IMR-90 (cell line): ENCODE results near the gene BCDIN3D. TPM values are rescaled to one million over a fixed set of nuclear protein-coding genes. Genes with fewer than 3 reads are reported as not detected.

Experiments
- ATAC-seq: fragments of 200-7000 bp; cut with Tn5 transposase; 2 replicates; pipeline ENCODE4 v1.9.1; 2020; ENCODE audit warnings: low read depth, mild to moderate bottlenecking, moderate library complexity
- BruUV-seq: library from RNA; stranded (reverse); fragments of 400-500 nt; replicated peaks from 2 replicates; lab custom pipeline; 2021; lab: Mats Ljungman, UMichigan
- CTCF ChIA-PET: fragments of 300-600 bp; formaldehyde crosslinking; extraction: SDS; loops from one replicate; lab custom pipeline; 2021; ENCODE audit warnings: antibody characterized with exemption; lab: Yijun Ruan, JAX
- POLR2A ChIA-PET: fragments of 300-600 bp; sonication (Branson Sonifier 250); formaldehyde crosslinking; loops from one replicate; lab custom pipeline; 2022; ENCODE audit warnings: antibody characterized with exemption; ENCODE audit not compliant: unreplicated experiment; lab: Charles Lee
- DNase-seq: peaks from one replicate; pipeline ENCODE4 v3.0.0; 2013
- H2AFZ ChIP-seq: replicated peaks from 2 replicates; pipeline ENCODE3; 2013; ENCODE audit warnings: low read length, mild to moderate bottlenecking; ENCODE audit not compliant: poor library complexity
- H2AK5ac ChIP-seq: 2 replicates; pipeline ENCODE4 v1.6.1; 2013; ENCODE audit warnings: low read depth, low read length, inconsistent platforms
- H2AK9ac ChIP-seq: replicated peaks from 2 replicates; pipeline ENCODE3; 2013; ENCODE audit warnings: mild to moderate bottlenecking, low read depth, low read length, moderate library complexity; ENCODE audit not compliant: poor library complexity
- H2BK120ac ChIP-seq: 2 replicates; pipeline ENCODE4 v1.6.1; 2013; ENCODE audit warnings: low read depth, low read length, inconsistent platforms
- H2BK15ac ChIP-seq: 3 replicates; pipeline ENCODE4 v1.6.1; 2013; ENCODE audit warnings: low read depth, low read length, inconsistent platforms
- H2BK20ac ChIP-seq: 2 replicates; pipeline ENCODE4 v1.6.1; 2013; ENCODE audit warnings: low read depth, mild to moderate bottlenecking, inconsistent platforms, low read length, moderate library complexity
- H2BK5ac ChIP-seq: 2 replicates; pipeline ENCODE4 v1.6.1; 2013; ENCODE audit warnings: mild to moderate bottlenecking, low read depth, low read length, inconsistent platforms; ENCODE audit not compliant: poor library complexity, severe bottlenecking
- H3K14ac ChIP-seq: replicated peaks from 2 replicates; pipeline ENCODE4 v1.6.1; 2013; ENCODE audit warnings: low read depth, low read length, inconsistent platforms
- H3K18ac ChIP-seq: 2 replicates; pipeline ENCODE4 v1.6.1; 2013; ENCODE audit warnings: low read depth, low read length, control low read depth
- H3K23ac ChIP-seq: 2 replicates; pipeline ENCODE4 v1.6.1; 2013; ENCODE audit warnings: low read depth, low read length, inconsistent platforms
- H3K27ac ChIP-seq: 2 replicates; pipeline ENCODE4 v1.5.1; 2013; ENCODE audit warnings: mild to moderate bottlenecking, control low read depth, low read length; ENCODE audit not compliant: insufficient read depth
- H3K27me3 ChIP-seq: 2 replicates; pipeline ENCODE4 v1.6.1; 2013; ENCODE audit warnings: low read length; ENCODE audit not compliant: control insufficient read depth, insufficient read depth
- H3K36me3 ChIP-seq: 2 replicates; pipeline ENCODE4 v1.6.1; 2013; ENCODE audit warnings: low read length, mixed read lengths; ENCODE audit not compliant: control insufficient read depth, insufficient read depth
- H3K4ac ChIP-seq: 2 replicates; pipeline ENCODE4 v1.6.1; 2013; ENCODE audit warnings: low read depth, low read length, inconsistent platforms
- H3K4me1 ChIP-seq: 2 replicates; pipeline ENCODE4 v1.6.1; 2013; ENCODE audit warnings: low read length, mixed read lengths; ENCODE audit not compliant: control insufficient read depth, insufficient read depth
- H3K4me2 ChIP-seq: 2 replicates; pipeline ENCODE4 v1.6.1; 2013; ENCODE audit warnings: low read depth, mild to moderate bottlenecking, control low read depth, low read length, moderate library complexity
- H3K4me3 ChIP-seq: 2 replicates; pipeline ENCODE4 v1.5.1; 2013; ENCODE audit warnings: low read depth, mild to moderate bottlenecking, control low read depth, low read length, moderate library complexity; ENCODE audit not compliant: insufficient read depth
- H3K56ac ChIP-seq: 2 replicates; pipeline ENCODE4 v1.6.1; 2013; ENCODE audit warnings: low read length, inconsistent platforms; ENCODE audit not compliant: insufficient read depth; ENCODE audit errors: extremely low read depth
- H3K79me1 ChIP-seq, 2 experiments: 2 replicates each; pipeline ENCODE4 v1.6.1; 2013; ENCODE audit warnings: low read length in 2 of 2, inconsistent platforms in 1 of 2, low read depth in 1 of 2
- H3K9ac ChIP-seq: 2 replicates; pipeline ENCODE4 v1.6.1; 2013; ENCODE audit warnings: low read depth, low read length, control low read depth
- H3K9me1 ChIP-seq: 2 replicates; pipeline ENCODE4 v1.6.1; 2013; ENCODE audit warnings: low read length, inconsistent platforms; ENCODE audit not compliant: insufficient read depth
- H3K9me3 ChIP-seq: 2 replicates; pipeline ENCODE4 v1.6.1; 2013; ENCODE audit warnings: low read length; ENCODE audit not compliant: control insufficient read depth, insufficient read depth
- H4K20me1 ChIP-seq: 2 replicates; pipeline ENCODE4 v1.6.1; 2013; ENCODE audit warnings: low read length, inconsistent platforms; ENCODE audit not compliant: insufficient read depth
- H4K5ac ChIP-seq: 2 replicates; pipeline ENCODE4 v1.6.1; 2013; ENCODE audit warnings: mild to moderate bottlenecking, low read depth, low read length, control low read depth
- H4K8ac ChIP-seq, 2 experiments: 2 replicates each; pipeline ENCODE4 v1.6.1; 2013; ENCODE audit warnings: low read depth in 2 of 2, low read length in 2 of 2, control low read depth in 1 of 2, inconsistent platforms in 1 of 2
- H4K91ac ChIP-seq: 2 replicates; pipeline ENCODE4 v1.6.1; 2013; ENCODE audit warnings: low read depth, low read length, inconsistent platforms; ENCODE audit not compliant: insufficient read depth
- BHLHE40 ChIP-seq: fragments of 150-350 bp; IDR thresholded peaks from 2 replicates; pipeline ENCODE4 v1.6.1; 2016; ENCODE audit warnings: mild to moderate bottlenecking, low read depth, low read length
- CEBPB ChIP-seq: IDR thresholded peaks from 2 replicates; pipeline ENCODE4 v1.6.1; 2012; ENCODE audit warnings: low read depth, low read length, improper control_type of control experiment
- CTCF ChIP-seq: conservative IDR thresholded peaks from 2 replicates; pipeline ENCODE4 v1.5.1; 2012; ENCODE audit warnings: mild to moderate bottlenecking, low read depth, low read length, improper control_type of control experiment
- NFE2L2 ChIP-seq: fragments of 150-350 bp; IDR thresholded peaks from 2 replicates; pipeline ENCODE4 v1.6.1; 2016; ENCODE audit warnings: low read depth, mild to moderate bottlenecking, low read length
- POLR2A ChIP-seq: IDR thresholded peaks from 2 replicates; pipeline ENCODE4 v1.6.1; 2012; ENCODE audit warnings: mild to moderate bottlenecking, low read depth, low read length
- RAD21 ChIP-seq: IDR thresholded peaks from 2 replicates; pipeline ENCODE4 v1.6.1; 2012; ENCODE audit warnings: low read length, improper control_type of control experiment
- RCOR1 ChIP-seq: IDR thresholded peaks from 2 replicates; pipeline ENCODE4 v1.6.1; 2012; ENCODE audit warnings: mild to moderate bottlenecking, low read length, improper control_type of control experiment; ENCODE audit not compliant: insufficient replicate concordance
- SMC3 ChIP-seq: fragments of 150-350 bp; IDR thresholded peaks from 2 replicates; pipeline ENCODE4 v1.6.1; 2016; ENCODE audit warnings: low read depth, mild to moderate bottlenecking, antibody characterized with exemption, low read length, moderate library complexity
- USF2 ChIP-seq: fragments of 150-350 bp; IDR thresholded peaks from 2 replicates; pipeline ENCODE4 v1.6.1; 2017; ENCODE audit warnings: mild to moderate bottlenecking, antibody characterized with exemption, low read length, low read depth
- WGBS, 2 experiments: methylation state at CpG; one replicate each; pipeline versions ENCODE4 v1.1.5 to v1.1.7; 2013; ENCODE audit warnings: missing lambda C conversion rate in 2 of 2; ENCODE audit not compliant: insufficient read length in 1 of 2; ENCODE audit errors: extremely low coverage in 2 of 2; 5-methylcytosine and 5-hydroxymethylcytosine counted together
- dilution Hi-C: fragments of 300-500 bp; cut with HindIII; formaldehyde crosslinking; loops from one replicate; pipeline ENCODE4 v1.14.3; 2018; ENCODE audit warnings: low sequenced_read_pairs; ENCODE audit not compliant: unreplicated experiment
- in situ Hi-C: fragments of 300-500 bp; cut with MboI; formaldehyde crosslinking; loops from 3 replicates; pipeline ENCODE4 v1.14.3; 2019; ENCODE audit warnings: low sequenced_read_pairs, inconsistent platforms, mixed read lengths
- intact Hi-C: fragments of 100-400 bp; cut with micrococcal nuclease; formaldehyde crosslinking; loops from 2 replicates; pipeline ENCODE4 v1.10.0; 2022
- polyA plus RNA-seq, 3 experiments: library from polyadenylated mRNA; depleted of rRNA; stranded (reverse); fragments of >200 nt; gene quantifications; 2 replicates each; pipeline ENCODE4 v1.2.3, GENCODE V29; 2012; ENCODE audit warnings: low replicate concordance in 1 of 3
- total RNA-seq: library from RNA; depleted of rRNA; stranded (reverse); fragments of >200 nt; gene quantifications from 2 replicates; pipeline ENCODE4 v1.2.3, GENCODE V29; 2012

The BCDIN3D gene
- total and polyA plus RNA-seq, 2 of the 4 experiments (the other 2 are of a cell fraction) = 2.3 TPM

GRCh38 chr12:49878021-49878420 lies 35.1 kb upstream of the BCDIN3D start:
- Histone ChIP-seq H2AK5ac (no peak overlapping the region), H3K27me3 (peaks cover 20% of the 10 kb centered on the region), H3K56ac (no peak overlapping the region), H3K27ac (no peak overlapping the region), H4K20me1 (no peaks in the 10 kb centered on the region), H2BK5ac (peak overlapping the region; percentile 36), H3K79me1 (no peaks in the 10 kb centered on the region), H3K9me3 (no peaks in the 10 kb centered on the region), H4K5ac (no peak overlapping the region), H2AK9ac (no peak overlapping the region), H3K18ac (no peak overlapping the region), H3K4ac (no peak overlapping the region), H3K9me1 (no peaks in the 10 kb centered on the region), H3K36me3 (no peaks in the 10 kb centered on the region), H4K91ac (no peak overlapping the region), H2BK15ac (no peak overlapping the region), H2AFZ (no peak overlapping the region), H3K4me3 (no peak overlapping the region), H3K4me1 (peaks cover 4% of the 10 kb centered on the region), H2BK120ac (no peak overlapping the region), H3K9ac (no peak overlapping the region), H4K8ac (no peak overlapping the region), H3K4me2 (no peak overlapping the region), H3K14ac (no peak overlapping the region), H2BK20ac (no peak overlapping the region), H3K23ac (no peak overlapping the region)
- no peak for TF ChIP-seq CEBPB
- TF ChIP-seq BHLHE40 = no peak
- no peak for TF ChIP-seq RAD21
- TF ChIP-seq NFE2L2 = no peak
- TF ChIP-seq USF2 = no peak
- no peak for TF ChIP-seq CTCF
- no peak for TF ChIP-seq POLR2A
- no peak for TF ChIP-seq SMC3
- TF ChIP-seq RCOR1 = no peak
- intact Hi-C loops (no loop called here), in situ Hi-C loops (no loop called here), dilution Hi-C loops (no loop called here)
- ChIA-PET CTCF (no interaction called here), POLR2A (no interaction called here)
- BruUV-seq = no TSS peak
- DNase-seq = no peak
- ATAC-seq = no peak
- 42% methylated on average over 2 of the region's 2 CpGs; no CpG with 5 or more reads in 1 of the 2 experiments for WGBS, 2 experiments
